NOMO-1 treated with DMSO at 0.1 percent for 48 hours (cell line): ENCODE results near the gene TMEM266.

Experiments used
- DNase-seq: peaks from one replicate; lab custom pipeline; 2025; ENCODE audit not compliant: unreplicated experiment; lab: John Stamatoyannopoulos, UW

TMEM266 gene

DNA sequence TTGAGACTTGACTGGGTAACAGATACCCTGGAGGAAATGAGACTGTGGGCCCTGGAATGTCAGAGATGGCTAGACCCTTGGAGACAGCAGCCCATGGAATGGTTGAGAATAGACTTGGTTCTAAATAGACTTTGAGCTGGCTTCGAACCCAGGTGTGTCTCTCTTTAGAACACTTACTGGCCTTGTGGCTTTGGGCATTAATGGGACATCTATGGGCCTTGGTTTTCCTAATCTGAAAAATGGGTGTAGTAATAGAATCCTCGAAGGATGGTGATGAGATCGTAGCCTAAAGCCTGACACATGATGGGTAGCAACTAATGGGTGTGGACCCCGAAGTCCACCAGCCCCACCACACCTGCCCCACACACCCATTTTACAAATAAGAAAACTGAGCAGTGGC lies 119.2 kb downstream of the TMEM266 start:
- DNase-seq = no peak

DNA sequence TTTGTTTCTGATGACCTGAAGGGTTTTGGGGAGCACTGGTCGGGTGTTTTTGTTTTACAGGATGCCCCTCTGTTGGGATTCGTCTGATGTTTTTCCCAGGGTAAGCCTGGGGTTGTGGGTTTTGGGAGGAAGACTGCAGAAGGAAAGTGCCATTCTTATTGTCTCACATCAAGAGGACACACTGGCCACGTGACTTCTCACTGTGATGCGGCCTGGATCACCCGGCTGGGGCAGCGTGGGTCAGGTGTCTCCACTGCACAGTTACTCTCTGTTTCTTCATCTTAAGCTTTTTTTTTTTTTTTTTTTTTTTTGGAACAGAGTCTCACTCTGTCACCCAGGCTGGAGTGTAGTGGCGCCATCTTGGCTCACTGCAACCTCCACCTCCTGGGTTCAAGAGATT lies 120.5 kb downstream of the TMEM266 start:
- DNase-seq = no peak

GRCh38 chr15:76181705-76182107 lies 121.9 kb downstream of the TMEM266 start:
- DNase-seq = no peak

- DNase-seq = no peak
Measured at GRCh38 chr15:76183930-76184649, 124.3 kb downstream of the TMEM266 start.

- no peak for DNase-seq
Measured at GRCh38 chr15:76184650-76185035, 124.9 kb downstream of the TMEM266 start.

GRCh38 chr15:76185716-76186115 lies 125.9 kb downstream of the TMEM266 start:
- no peak for DNase-seq

- DNase-seq = no peak
Measured at GRCh38 chr15:76187163-76187562, 127.4 kb downstream of the TMEM266 start.

GRCh38 chr15:76189106-76189505 lies 129.3 kb downstream of the TMEM266 start:
- no peak for DNase-seq

GRCh38 chr15:76190070-76190564 lies 130.3 kb downstream of the TMEM266 start:
- DNase-seq = no peak

- peak; percentile 65 for DNase-seq
Measured at GRCh38 chr15:76190751-76191538, 131.2 kb downstream of the TMEM266 start.

GRCh38 chr15:76191539-76192244 lies 131.9 kb downstream of the TMEM266 start:
- no peak for DNase-seq

- no peak for DNase-seq
Measured at GRCh38 chr15:76192715-76193114, 132.9 kb downstream of the TMEM266 start.

DNA sequence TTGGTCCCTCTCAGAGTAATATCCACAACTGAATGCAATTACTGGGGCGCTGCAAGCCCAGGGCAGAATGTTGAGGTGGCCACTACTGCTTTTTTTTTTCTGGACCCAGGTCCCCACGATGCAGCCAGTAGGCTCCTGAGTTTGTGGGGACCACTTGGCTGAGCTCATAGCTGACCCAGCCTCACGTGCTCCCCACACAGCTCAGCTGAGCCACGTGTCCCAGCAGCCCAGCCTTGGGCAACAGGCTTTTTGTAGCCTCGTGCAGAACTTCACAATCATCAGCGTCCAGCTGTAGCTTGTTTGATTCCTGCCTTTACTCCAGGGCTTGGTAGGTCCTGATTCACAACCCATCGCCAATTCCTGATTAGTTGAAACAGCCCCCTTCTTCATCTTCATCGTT lies 134.1 kb downstream of the TMEM266 start:
- DNase-seq = no peak

- no peak for DNase-seq
Measured at GRCh38 chr15:76195506-76196268, 135.9 kb downstream of the TMEM266 start.

DNA sequence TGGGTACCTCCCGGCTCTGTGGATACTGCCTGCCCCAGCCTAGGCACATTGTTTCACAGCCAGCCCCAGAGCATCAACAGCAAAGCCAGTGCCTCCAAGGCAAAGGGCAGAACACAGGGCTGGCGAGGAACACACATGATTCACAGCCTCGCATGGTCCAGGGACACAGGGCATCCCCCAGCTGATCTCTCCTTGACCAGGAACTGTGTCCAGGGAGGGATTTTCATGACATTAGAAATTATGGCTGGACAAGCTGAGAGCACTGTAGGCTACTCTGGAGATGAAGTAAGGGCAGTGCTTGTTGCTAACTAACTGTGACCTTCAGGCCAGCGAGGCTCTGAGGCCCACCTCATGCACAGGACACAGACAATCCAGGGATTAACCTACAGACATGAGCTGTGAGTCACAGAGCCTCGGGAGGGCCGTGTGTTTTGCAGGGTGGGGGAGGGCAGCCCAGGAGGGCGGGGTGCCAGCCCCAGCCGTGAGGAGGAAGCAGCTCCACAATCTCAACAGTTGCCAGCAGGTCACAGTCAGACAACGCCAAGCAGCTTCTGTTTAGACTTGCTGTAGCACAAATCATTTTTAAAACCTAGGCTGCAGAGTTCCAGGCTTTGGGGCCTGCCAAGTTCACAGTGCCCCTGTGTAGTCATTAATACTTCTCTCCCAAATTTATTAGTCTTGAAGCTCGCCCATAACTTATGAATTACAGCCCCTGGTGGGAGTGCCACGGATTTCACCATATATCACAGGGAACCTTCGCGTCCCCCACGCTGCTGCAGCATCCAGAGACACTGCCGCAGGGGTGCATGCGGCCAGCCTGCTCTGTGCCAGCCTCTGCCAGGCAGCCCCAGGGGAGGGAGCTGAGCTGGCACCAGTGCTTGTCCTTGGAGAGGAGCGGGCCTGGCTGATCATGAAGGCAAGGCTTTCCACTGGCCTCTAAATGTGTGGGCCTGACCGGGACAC lies 136.8 kb downstream of the TMEM266 start:
- DNase-seq = peak; percentile 81

DNA sequence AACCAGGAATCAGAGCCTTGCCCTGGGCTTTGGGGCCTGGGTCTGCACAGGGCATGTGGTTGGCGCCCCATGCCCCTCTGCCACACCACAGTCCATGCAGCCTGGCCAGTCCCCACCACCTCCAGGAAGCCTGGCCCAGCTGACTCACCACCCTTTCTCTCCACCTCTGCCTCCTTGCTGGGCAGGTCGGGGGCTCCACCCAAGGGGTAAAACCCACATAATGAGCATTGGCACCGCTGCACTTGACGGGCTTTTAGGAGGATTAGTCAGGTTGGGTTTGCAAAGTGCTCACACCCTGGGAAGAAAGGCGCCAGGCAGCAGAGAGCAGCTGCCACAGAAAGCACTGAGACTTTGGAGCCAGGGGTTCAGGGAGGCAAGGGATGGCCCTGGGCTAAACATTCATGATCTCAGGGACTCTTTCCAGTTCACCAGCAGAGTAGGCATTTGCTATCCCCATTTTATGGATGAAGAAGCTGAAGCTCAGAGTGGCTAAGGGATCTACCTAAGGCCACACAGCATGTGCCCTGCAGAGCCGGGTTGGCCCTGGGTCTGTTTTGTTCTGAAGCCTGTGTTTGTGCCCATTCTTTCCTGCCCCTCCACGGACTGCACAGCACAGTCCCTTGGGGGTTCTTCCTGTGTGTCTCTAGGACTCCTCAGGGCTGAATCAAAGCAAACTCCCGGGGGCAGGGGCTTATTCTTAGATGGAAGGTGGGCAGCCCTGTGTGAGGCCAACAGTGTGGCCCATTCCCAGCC lies 138.1 kb downstream of the TMEM266 start:
- no peak for DNase-seq

DNA sequence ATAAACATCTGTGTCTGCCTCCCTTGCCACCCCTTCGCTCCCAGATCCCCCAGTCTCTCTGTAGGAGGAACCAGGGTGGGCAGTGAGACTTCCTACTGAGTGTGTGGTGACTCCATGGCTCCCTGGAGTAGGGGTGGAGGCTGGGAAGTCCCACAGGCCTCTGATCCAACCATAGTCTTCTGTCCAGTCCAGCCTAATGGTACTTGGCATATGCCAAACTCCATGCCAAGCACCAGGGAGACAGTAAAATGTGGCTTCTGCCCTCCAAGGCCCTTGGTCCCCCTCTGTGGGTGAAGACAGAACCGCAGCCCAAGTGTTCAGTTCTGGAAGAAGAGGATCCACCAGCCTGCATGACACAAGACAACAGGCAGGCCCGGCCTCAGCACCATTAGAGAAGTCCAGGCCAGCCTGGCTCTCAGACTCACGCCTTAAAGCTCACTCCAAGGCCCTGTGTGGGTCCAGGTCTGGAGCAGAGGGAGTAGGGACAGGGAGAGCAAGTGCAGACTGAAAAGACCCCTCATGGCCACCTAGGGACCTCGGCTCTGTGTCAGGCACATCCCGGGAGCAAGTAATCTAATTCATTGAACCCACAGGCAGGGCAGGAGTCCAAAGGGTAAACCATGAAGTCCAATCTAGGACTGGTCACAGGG lies 138.8 kb downstream of the TMEM266 start:
- DNase-seq = no peak
